A673 (cell line): ENCODE measurements around the gene CHRNE. TPM values are rescaled to one million over a fixed set of nuclear protein-coding genes. Genes with fewer than 3 reads are reported as not detected.

Source experiments
- BruUV-seq: library from RNA; stranded (reverse); fragments of 400-500 nt; replicated peaks from 2 replicates; lab custom pipeline; 2021; lab: Mats Ljungman, UMichigan
- CTCF ChIA-PET: fragments of 300-600 bp; sonication (Branson Sonifier 250); formaldehyde crosslinking; loops from one replicate; lab custom pipeline; 2022; ENCODE audit warnings: antibody characterized with exemption; lab: Charles Lee
- POLR2A ChIA-PET: fragments of 300-600 bp; sonication (Branson Sonifier 250); formaldehyde crosslinking; loops from one replicate; lab custom pipeline; 2022; ENCODE audit warnings: antibody characterized with exemption; ENCODE audit not compliant: low non-redundant PET; lab: Charles Lee
- DNase-seq: peaks from one replicate; pipeline ENCODE4 v3.0.0-alpha.2; 2015; ENCODE audit warnings: low spot score
- H3K27ac ChIP-seq: fragments of 200-600 bp; sonication (generic); 2 replicates; pipeline ENCODE4 v1.5.1; 2016; ENCODE audit warnings: mixed run types, low read depth, mild to moderate bottlenecking, mixed read lengths, antibody characterized with exemption, low read length; ENCODE audit not compliant: poor library complexity, severe bottlenecking
- H3K27me3 ChIP-seq: fragments of 200-600 bp; sonication (generic); replicated peaks from 2 replicates; pipeline ENCODE4 v1.6.1; 2017; ENCODE audit warnings: mixed run types, low read depth, mild to moderate bottlenecking, mixed read lengths, antibody characterized with exemption, low read length; ENCODE audit not compliant: insufficient read depth, poor library complexity
- H3K36me3 ChIP-seq: fragments of 200-600 bp; sonication (generic); 2 replicates; pipeline ENCODE4 v1.6.1; 2016; ENCODE audit warnings: mixed run types, mild to moderate bottlenecking, mixed read lengths, antibody characterized with exemption, low read length; ENCODE audit not compliant: insufficient read depth, poor library complexity, severe bottlenecking
- H3K4me1 ChIP-seq: fragments of 200-600 bp; sonication (generic); 2 replicates; pipeline ENCODE4 v1.6.1; 2017; ENCODE audit warnings: mixed run types, mild to moderate bottlenecking, mixed read lengths, antibody characterized with exemption, low read length; ENCODE audit not compliant: insufficient read depth, poor library complexity, severe bottlenecking
- H3K4me3 ChIP-seq: fragments of 200-600 bp; sonication (generic); 2 replicates; pipeline ENCODE4 v1.5.1; 2016; ENCODE audit warnings: low read depth, mixed run types, mild to moderate bottlenecking, mixed read lengths, low read length; ENCODE audit not compliant: poor library complexity, severe bottlenecking
- H3K9me3 ChIP-seq: fragments of 200-600 bp; sonication (generic); 2 replicates; pipeline ENCODE4 v1.6.1; 2016; ENCODE audit warnings: mixed run types, low read depth, mild to moderate bottlenecking, mixed read lengths, antibody characterized with exemption, low read length; ENCODE audit not compliant: poor library complexity, severe bottlenecking
- EZH2 ChIP-seq: fragments of 200-600 bp; sonication (generic); IDR thresholded peaks from 2 replicates; pipeline ENCODE4 v1.6.1; 2017; ENCODE audit warnings: borderline replicate concordance, low read depth, mild to moderate bottlenecking, mixed read lengths, antibody characterized with exemption, low read length; ENCODE audit not compliant: poor library complexity, severe bottlenecking
- intact Hi-C: fragments of 100-400 bp; cut with micrococcal nuclease; formaldehyde crosslinking; loops from one replicate; pipeline ENCODE4 v1.10.0; 2022; ENCODE audit not compliant: unreplicated experiment
- total RNA-seq: library from RNA; stranded (reverse); gene quantifications from 2 replicates; pipeline ENCODE4 v1.2.3, GENCODE V29; 2021
- TF ChIP-seq, protein P1 (sequence below): fragments of 300-800, 200-600 bp; sonication (generic); conservative IDR thresholded peaks from 2 replicates; pipeline ENCODE4 v1.5.1; 2017; ENCODE audit warnings: low read depth, mild to moderate bottlenecking, antibody characterized with exemption, low read length, moderate library complexity, mixed read lengths

Gene CHRNE
- total RNA-seq, 1 experiment from 2014 or later = 0.21 TPM

DNA sequence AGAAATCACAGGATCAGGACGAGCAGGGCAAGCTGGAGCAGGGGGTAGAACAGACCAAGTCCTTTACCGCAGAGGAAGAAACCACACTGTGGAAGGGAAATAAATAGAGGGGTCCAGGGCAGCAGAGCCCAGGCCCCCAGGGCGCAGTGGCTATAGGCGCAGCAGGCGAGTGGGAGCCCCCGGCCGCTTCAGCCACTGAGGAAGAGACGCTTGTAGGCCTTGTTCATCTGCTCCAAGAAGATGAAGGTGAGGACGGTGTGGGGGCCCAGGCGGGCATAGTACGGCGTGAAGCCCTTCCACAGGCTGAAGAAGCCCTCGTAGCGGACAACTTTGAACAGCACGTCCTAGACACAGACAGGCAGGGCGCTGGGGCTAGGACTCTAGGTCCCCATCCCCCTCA is 34.7 kb upstream of the CHRNE start:
- no peaks in the 10 kb centered on the region for H3K27me3 ChIP-seq
- ChIA-PET POLR2A (no interaction called here), CTCF (no interaction called here)
- peaks cover 19% of the 10 kb centered on the region for H3K36me3 ChIP-seq
- DNase-seq = no peak
- no TSS peak for BruUV-seq
- no peak overlapping the region for H3K4me3 ChIP-seq
- no peak overlapping the region for H3K27ac ChIP-seq
- TF ChIP-seq EZH2 = no peak
- TF ChIP-seq, protein P1, sequence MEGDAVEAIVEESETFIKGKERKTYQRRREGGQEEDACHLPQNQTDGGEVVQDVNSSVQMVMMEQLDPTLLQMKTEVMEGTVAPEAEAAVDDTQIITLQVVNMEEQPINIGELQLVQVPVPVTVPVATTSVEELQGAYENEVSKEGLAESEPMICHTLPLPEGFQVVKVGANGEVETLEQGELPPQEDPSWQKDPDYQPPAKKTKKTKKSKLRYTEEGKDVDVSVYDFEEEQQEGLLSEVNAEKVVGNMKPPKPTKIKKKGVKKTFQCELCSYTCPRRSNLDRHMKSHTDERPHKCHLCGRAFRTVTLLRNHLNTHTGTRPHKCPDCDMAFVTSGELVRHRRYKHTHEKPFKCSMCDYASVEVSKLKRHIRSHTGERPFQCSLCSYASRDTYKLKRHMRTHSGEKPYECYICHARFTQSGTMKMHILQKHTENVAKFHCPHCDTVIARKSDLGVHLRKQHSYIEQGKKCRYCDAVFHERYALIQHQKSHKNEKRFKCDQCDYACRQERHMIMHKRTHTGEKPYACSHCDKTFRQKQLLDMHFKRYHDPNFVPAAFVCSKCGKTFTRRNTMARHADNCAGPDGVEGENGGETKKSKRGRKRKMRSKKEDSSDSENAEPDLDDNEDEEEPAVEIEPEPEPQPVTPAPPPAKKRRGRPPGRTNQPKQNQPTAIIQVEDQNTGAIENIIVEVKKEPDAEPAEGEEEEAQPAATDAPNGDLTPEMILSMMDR = no peak
- H3K9me3 ChIP-seq = no peaks in the 10 kb centered on the region
- intact Hi-C loops = no loop called here
- peaks cover 15% of the 10 kb centered on the region for H3K4me1 ChIP-seq

DNA sequence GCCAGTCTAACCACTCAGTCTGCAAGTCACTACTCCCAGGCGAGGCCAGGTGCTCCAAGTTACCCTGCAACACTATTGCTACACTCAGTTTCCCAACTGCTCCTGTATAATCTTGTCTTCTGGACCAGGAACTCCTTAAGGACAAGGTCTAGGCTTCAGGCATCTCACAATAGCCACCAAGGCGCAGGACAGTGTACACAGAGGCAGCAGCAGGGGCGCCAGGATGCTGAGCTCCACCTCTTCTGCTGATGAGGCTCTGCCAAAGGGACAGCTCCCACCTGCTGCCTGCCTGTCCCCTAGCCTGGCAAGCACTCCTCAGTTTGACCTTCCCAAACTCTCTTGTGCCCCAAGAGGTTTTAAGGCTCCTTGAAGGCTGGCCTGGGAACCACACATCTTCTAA is 33.5 kb upstream of the CHRNE start:
- Histone ChIP-seq H3K27me3 (no peaks in the 10 kb centered on the region), H3K4me1 (peaks cover 10% of the 10 kb centered on the region), H3K27ac (no peak overlapping the region), H3K36me3 (peaks cover 19% of the 10 kb centered on the region), H3K4me3 (no peak overlapping the region), H3K9me3 (no peaks in the 10 kb centered on the region)
- ChIA-PET POLR2A (no interaction called here), CTCF (no interaction called here)
- TF ChIP-seq, protein P1 = no peak
- TF ChIP-seq EZH2 = no peak
- no TSS peak for BruUV-seq
- intact Hi-C loops = no loop called here
- DNase-seq = no peak

DNA sequence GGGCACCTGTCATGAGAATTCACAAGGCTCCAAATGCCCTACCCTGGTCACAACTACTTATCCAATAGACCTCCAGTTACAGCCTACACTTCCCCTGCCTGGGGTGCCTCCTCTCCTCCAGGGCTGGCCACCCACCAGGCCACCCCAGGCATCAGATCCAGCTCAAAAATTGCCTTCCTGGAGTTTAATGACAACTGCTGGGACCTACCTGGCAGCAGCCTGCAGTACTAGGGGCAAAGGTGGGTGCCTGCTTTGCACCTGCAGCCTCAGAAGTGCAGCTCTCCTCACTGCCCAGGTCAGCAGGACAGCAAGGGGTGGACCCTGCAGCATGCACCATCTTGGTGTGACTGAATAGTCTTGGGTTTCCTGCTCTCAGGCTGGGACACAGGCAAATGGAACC is 32.8 kb upstream of the CHRNE start:
- no peaks in the 10 kb centered on the region for H3K9me3 ChIP-seq
- H3K4me3 ChIP-seq = no peak overlapping the region
- no peaks in the 10 kb centered on the region for H3K27me3 ChIP-seq
- ChIA-PET POLR2A (no interaction called here), CTCF (no interaction called here)
- H3K27ac ChIP-seq = no peak overlapping the region
- no peak for DNase-seq
- TF ChIP-seq EZH2 = no peak
- TF ChIP-seq, protein P1 = no peak
- peaks cover 19% of the 10 kb centered on the region for H3K36me3 ChIP-seq
- intact Hi-C loops = no loop called here
- BruUV-seq = no TSS peak
- peaks cover 7% of the 10 kb centered on the region for H3K4me1 ChIP-seq
